ENCODE results near the gene AKAP13. TPM values are rescaled to one million over a fixed set of nuclear protein-coding genes. Genes with fewer than 3 reads are reported as not detected.

Gene AKAP13
- polyA plus RNA-seq, 1 donor from 2014 or later = 10.0 TPM

GRCh38 chr15:85725564-85725963 lies 345.2 kb downstream of the AKAP13 start:
- no peaks in the 10 kb centered on the region for H4K20me1 ChIP-seq (ENCODE audit: insufficient read depth)
- H3K27ac ChIP-seq (ENCODE audit: low read length) = no peak overlapping the region
- H3K4me2 ChIP-seq (ENCODE audit: low read length) = no peak overlapping the region

DNA sequence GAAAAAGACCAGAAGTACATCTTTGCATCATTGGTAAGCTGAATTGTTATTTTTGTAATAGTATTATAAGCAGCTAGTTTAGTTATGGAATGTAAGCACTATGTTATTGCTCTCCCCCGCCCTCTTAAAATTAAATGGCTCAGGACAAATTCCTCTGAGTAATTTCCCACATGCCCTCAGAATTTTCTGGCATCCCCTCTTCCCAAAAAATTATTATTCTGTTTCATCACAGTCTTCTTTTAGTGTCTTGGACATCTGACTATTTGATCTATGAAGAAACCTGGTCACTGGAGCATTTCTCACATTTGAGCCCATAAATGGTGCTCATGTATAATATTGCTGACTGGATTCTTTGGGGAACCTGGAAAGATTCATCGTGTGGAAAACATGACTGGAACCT lies 346.1 kb downstream of the AKAP13 start:
- no peak overlapping the region for H3K9ac ChIP-seq (ENCODE audit: low read length)
- no peak overlapping the region for H2AFZ ChIP-seq (ENCODE audit: low read depth, low read length)
- no peaks in the 10 kb centered on the region for H3K9me2 ChIP-seq (ENCODE audit: insufficient read depth, low read length)
- H3K9me3 ChIP-seq (ENCODE audit: low read length) = no peaks in the 10 kb centered on the region
- no peak overlapping the region for H3K4me3 ChIP-seq (ENCODE audit: low read length)
- H3K27me3 ChIP-seq (ENCODE audit: insufficient read depth, low read depth, low read length) = no peaks in the 10 kb centered on the region
- H3F3A ChIP-seq (ENCODE audit: insufficient read depth, low read length, poor library complexity, severe bottlenecking) = no peaks in the 10 kb centered on the region
- no peak overlapping the region for H3K27ac ChIP-seq (ENCODE audit: low read length)
- no peaks in the 10 kb centered on the region for H3K79me2 ChIP-seq (replicated peaks; ENCODE audit: insufficient read depth, low read length)
- no peak overlapping the region for H3K4me2 ChIP-seq (ENCODE audit: low read length)
- peaks cover 3% of the 10 kb centered on the region for H3K36me3 ChIP-seq (ENCODE audit: insufficient read depth, low read length)
- no peaks in the 10 kb centered on the region for H4K20me1 ChIP-seq (ENCODE audit: insufficient read depth)
- TF ChIP-seq SMC3 (conservative IDR thresholded peaks at IDR 0.05; ENCODE audit: poor library complexity) (no peak), TAF1 (IDR thresholded peaks at IDR 0.05; ENCODE audit: low read depth) (no peak), EZH2 (IDR thresholded peaks at IDR 0.05; ENCODE audit: borderline replicate concordance, insufficient read depth, low read length, poor library complexity, severe bottlenecking) (no peak), EP300 (conservative IDR thresholded peaks at IDR 0.05; ENCODE audit: poor library complexity, severe bottlenecking) (no peak)

More at GRCh38 chr15:85725564-85725963, 345.2 kb downstream of the AKAP13 start:
- Histone ChIP-seq H2AFZ (ENCODE audit: low read depth, low read length) (no peak overlapping the region), H3K9me3 (ENCODE audit: low read length) (no peaks in the 10 kb centered on the region), H3K4me3 (ENCODE audit: low read length) (no peak overlapping the region), H3K9ac (ENCODE audit: low read length) (no peak overlapping the region), H3K36me3 (ENCODE audit: insufficient read depth, low read length) (peaks cover 3% of the 10 kb centered on the region), H3K79me2 (replicated peaks; ENCODE audit: insufficient read depth, low read length) (no peaks in the 10 kb centered on the region), H3K27me3 (ENCODE audit: insufficient read depth, low read depth, low read length) (no peaks in the 10 kb centered on the region), H3F3A (ENCODE audit: insufficient read depth, low read length, poor library complexity, severe bottlenecking) (no peaks in the 10 kb centered on the region), H3K9me2 (ENCODE audit: insufficient read depth, low read length) (no peaks in the 10 kb centered on the region)
- no peak for TF ChIP-seq CTCF (IDR thresholded peaks at IDR 0.05; ENCODE audit: poor library complexity, severe bottlenecking)

DNA sequence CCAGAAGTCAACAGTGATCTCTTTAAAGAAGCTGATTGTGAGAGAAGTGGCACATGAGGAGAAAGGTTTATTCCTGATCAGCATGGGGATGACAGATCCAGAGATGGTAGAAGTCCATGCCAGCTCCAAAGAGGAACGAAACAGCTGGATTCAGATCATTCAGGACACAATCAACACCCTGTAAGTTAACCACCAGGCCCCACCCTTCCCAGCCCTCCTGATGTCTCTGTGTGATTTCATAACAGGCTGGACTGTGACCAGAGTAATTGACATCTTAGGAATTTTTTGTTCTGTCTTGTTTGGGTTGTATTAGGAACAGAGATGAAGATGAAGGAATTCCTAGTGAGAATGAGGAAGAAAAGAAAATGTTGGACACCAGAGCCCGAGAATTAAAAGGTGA lies 346.7 kb downstream of the AKAP13 start:
- H3K9me3 ChIP-seq (ENCODE audit: low read length) = no peaks in the 10 kb centered on the region
- H3F3A ChIP-seq (ENCODE audit: insufficient read depth, low read length, poor library complexity, severe bottlenecking) = no peaks in the 10 kb centered on the region
- H4K20me1 ChIP-seq (ENCODE audit: insufficient read depth) = no peaks in the 10 kb centered on the region
- TF ChIP-seq EZH2 (IDR thresholded peaks at IDR 0.05; ENCODE audit: borderline replicate concordance, insufficient read depth, low read length, poor library complexity, severe bottlenecking) = no peak
- TF ChIP-seq SMC3 (conservative IDR thresholded peaks at IDR 0.05; ENCODE audit: poor library complexity) = no peak
- no peak for TF ChIP-seq CTCF (IDR thresholded peaks at IDR 0.05; ENCODE audit: poor library complexity, severe bottlenecking)
- no peak for TF ChIP-seq TAF1 (IDR thresholded peaks at IDR 0.05; ENCODE audit: low read depth)
- no peak for TF ChIP-seq RAD21 (conservative IDR thresholded peaks at IDR 0.05)
- no peak overlapping the region for H3K27ac ChIP-seq (ENCODE audit: low read length)
- H3K27me3 ChIP-seq (ENCODE audit: insufficient read depth, low read depth, low read length) = no peaks in the 10 kb centered on the region
- H2AFZ ChIP-seq (ENCODE audit: low read depth, low read length) = no peak overlapping the region
- H3K9ac ChIP-seq (ENCODE audit: low read length) = no peak overlapping the region
- no peak overlapping the region for H3K4me2 ChIP-seq (ENCODE audit: low read length)
- no peaks in the 10 kb centered on the region for H3K9me2 ChIP-seq (ENCODE audit: insufficient read depth, low read length)
- H3K79me2 ChIP-seq (replicated peaks; ENCODE audit: insufficient read depth, low read length) = no peaks in the 10 kb centered on the region
- no peak overlapping the region for H3K4me3 ChIP-seq (ENCODE audit: low read length)
- H3K36me3 ChIP-seq (ENCODE audit: insufficient read depth, low read length) = peaks cover 3% of the 10 kb centered on the region

All from neural cell (in vitro differentiated cells).